IPS-NIHi11 (cell line): ENCODE results near the gene RNF151.
"Not testable (repeated sequence)": the region's sequence is repeated elsewhere in the genome, so short reads cannot be mapped to it uniquely, and the experiment has no call there.

Experiments used
- DNase-seq: peaks from one replicate; pipeline ENCODE4 v3.0.0; 2012; ENCODE audit warnings: mixed read lengths, low spot score

Gene RNF151

DNA sequence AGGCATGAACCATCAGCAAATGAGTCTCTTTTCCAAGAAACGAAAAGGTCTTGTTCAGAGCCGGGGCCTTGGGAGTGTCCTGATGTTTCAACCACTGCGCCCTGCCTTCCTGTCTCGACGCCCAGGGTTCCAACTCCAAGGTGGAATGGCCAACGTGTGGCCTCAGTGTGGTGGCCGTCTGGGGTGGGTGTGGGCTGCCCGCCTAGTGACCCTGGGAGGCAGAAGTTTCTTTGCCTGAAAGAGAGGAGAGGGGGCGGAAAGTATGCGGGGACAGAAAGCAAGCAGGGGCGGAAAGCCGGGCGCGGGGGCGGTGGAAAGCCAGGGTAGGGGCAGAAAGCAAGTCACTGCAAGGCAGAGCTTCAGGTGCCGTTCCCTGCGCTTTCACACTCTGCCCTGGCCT is 27.7 kb upstream of the RNF151 start:
- no peak for DNase-seq

- not testable (repeated sequence) for DNase-seq
Observed at GRCh38 chr16:1939833-1940232, 26.8 kb upstream of the RNF151 start.

GRCh38 chr16:1940273-1941161 is 26.1 kb upstream of the RNF151 start:
- no peak for DNase-seq

DNA sequence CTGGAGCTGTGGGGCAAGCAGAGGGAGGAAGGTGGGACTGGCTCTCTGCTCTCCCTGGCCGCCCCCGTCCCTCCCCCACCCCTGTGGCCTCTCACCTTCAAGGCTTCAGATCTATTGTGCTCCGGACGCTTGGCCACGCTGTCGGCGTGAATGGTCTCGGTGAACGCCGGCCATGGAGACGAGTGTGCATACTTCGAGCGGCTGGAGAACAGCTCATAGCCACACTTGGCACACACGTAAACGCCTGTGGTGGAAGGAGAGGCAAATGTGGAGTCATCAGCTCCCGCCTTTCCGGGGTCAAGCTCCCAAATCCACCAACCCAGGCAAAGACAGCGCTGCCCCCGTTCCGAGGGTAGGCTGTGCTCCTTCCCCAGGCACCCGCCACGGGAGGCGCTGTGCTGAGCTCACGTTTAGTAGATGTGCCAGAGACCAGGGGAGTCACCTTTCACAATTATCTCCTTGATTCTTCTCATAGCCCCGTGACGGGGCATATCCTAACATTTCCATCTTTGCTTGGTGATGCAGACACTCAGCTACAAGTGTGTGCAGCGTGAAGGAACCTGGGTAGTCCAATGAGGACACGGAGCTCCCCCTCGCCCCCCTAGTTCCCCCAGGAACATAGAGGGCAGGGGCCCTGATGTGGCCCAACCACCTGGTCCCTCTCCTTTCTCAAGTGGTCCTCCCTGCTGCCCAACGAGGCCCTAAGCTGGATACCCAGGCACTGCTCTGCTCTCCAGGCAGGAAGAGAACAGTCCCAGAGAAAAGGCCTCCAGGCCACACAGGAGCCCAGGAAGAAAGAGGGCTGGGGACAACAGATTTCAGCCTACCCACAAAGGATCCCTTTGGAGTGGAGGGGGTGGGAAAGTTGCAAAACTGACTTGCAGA is 25.3 kb upstream of the RNF151 start:
- no peak for DNase-seq

- no peak for DNase-seq
Observed at GRCh38 chr16:1942047-1942809, 24.4 kb upstream of the RNF151 start.

GRCh38 chr16:1942810-1943726 is 23.6 kb upstream of the RNF151 start, which contains the start of gene MSRB1:
TSS of gene MSRB1 (minus strand) at chr16:1943199. CDS start at chr16:1943156, 43 bp downstream.
- DNase-seq = peak; percentile 99

- no peak for DNase-seq
Observed at GRCh38 chr16:1944612-1945199, 21.9 kb upstream of the RNF151 start.

- DNase-seq = no peak
Observed at GRCh38 chr16:1945559-1946391, 20.9 kb upstream of the RNF151 start.

DNA sequence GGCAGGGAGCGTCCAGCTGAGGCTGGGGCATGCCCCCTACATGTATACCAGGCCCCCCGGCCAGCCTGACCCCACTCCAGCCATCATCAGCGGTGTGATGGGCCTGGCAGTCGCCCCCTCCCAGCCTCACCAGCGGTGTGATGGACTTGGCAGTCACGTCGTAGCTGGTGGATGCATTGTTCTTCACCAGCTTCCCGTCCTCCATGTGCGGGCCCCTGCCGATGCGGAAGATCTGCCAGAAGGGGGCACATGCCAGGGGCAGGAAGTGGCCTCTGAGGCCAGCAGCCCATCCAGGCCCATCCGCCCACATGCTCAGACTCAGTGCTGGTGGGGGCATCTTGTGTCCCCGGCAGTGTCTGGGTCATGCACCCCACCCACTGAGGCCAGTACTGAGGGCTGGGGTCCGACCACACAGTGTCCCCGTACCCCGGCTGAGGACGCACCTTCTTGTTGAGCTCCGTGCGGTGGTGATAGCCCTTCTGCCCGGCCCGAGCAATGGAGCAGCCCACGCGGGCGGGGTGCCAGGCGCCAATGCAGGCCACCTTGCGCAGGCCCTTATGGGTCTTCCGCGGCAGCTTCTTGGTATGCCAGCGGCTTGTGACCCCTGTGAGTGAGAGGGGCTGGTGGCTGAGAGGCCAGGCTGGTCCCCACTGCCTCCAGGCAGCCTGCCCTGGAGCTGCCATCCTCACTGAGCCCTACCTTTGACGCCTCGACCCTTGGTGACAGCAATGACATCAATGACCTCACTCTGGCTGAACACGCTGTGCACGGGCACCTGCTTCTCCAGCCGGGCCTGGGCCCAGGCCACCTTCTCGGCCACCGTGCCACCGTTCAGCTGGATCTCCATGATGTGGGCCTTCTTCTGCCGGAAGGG is 19.9 kb upstream of the RNF151 start:
- DNase-seq = no peak

DNA sequence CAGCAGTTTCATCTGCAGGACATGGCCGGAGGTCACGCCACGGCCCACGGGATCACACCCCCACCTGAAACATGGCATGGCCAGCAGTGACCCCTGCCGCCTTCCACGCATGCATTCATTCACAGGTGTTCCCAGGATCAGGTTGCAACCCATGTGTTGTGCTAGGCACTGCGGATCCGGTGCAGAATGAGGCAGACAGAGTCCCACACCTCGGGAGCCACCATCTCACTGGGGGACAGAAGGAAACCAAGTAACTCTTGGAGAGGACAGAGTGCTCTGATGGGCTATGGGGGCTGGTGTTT is 19.3 kb upstream of the RNF151 start:
- DNase-seq = no peak

DNA sequence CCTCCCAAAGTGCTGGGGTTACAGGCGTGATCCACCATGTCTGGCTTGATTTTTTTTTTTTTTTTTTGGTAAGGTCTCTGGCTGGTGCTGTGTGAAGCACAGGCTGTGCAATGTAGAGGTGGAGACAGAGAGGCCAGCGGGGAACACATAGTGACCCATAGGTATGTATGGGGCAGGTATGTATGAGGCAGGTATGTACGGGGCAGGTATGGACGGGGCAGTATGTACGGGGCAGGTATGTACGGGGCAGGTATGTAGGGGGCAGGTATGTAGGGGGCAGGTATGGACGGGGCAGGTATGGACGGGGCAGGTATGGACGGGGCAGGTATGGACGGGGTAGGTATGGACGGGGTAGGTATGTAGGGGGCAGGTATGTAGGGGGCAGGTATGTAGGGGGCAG is 17.1 kb upstream of the RNF151 start:
- DNase-seq = no peak

DNA sequence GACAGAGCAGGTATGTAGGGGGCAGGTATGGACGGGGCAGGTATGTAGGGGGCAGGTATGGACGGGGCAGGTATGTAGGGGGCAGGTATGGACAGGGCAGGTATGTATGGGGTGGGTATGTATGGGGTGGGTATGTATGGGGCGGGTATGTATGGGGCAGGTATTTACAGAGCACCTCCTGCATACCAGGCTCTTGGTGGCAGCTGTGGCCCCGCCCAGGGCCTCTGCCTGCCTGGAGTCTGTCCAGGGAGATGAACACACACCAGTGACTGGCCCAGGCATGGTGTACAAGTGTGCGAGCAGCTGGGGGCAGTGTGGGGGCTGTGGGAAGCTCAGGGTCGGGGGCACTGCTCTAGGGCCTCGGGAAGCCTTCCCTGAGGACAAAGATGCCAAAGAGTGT is 16.6 kb upstream of the RNF151 start:
- no peak for DNase-seq

DNA sequence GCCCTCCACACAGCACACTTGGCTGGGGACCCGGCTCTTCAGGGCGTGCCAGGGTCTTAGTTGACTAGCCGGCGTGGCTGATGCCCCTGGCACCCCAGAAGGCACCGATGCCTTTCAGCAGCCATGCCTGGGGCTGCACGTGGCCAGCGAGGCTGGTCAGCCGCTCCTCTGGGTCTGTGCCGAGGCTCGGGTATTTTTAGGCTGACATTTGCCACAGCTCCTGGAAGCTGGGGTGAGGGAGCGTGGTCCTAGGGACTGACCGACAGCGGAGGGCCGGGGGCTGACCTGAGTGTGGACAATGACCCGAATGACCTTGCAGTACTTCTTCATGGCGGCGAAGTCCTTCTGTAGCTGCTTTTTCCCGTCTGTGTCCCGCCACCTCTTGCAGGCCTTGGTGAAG is 16.1 kb upstream of the RNF151 start:
- no peak for DNase-seq

GRCh38 chr16:1953734-1954133 is 12.9 kb upstream of the RNF151 start:
- DNase-seq = no peak

DNA sequence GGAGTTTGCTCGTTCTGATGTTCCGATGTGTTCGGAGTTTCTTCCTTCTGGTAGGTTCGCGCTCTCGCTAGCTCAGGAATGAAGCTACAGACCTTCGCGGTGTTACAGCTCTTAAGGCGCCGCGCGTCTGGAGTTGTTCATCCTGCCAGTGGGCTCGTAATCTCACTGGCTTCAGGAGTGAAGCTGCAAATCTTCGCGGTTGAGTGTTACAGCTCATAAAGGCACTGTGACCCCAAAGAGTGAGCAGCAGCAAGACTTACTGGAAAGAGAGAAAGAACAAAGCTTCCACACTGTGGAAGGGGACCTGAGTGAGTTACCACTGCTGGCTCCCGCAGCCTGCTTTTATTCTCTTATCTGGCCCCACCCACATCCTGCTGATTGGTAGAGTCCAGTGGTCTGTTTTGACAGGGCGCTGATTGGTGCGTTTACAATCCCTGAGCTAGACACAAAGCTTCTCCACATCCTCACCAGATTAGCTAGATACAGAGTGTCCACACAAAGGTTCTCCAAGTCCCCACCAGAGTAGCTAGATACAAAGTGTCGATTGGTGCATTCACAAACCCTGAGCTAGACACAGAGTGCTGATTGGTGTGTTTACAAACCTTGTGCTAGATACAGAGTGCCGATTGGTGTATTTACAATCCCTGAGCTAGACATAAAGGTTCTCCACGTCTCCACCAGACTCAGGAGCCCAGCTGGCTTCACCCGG is 9.1 kb upstream of the RNF151 start:
- not testable (repeated sequence) for DNase-seq

- DNase-seq = not testable (repeated sequence)
Observed at GRCh38 chr16:1958143-1958491, 8.5 kb upstream of the RNF151 start.

DNA sequence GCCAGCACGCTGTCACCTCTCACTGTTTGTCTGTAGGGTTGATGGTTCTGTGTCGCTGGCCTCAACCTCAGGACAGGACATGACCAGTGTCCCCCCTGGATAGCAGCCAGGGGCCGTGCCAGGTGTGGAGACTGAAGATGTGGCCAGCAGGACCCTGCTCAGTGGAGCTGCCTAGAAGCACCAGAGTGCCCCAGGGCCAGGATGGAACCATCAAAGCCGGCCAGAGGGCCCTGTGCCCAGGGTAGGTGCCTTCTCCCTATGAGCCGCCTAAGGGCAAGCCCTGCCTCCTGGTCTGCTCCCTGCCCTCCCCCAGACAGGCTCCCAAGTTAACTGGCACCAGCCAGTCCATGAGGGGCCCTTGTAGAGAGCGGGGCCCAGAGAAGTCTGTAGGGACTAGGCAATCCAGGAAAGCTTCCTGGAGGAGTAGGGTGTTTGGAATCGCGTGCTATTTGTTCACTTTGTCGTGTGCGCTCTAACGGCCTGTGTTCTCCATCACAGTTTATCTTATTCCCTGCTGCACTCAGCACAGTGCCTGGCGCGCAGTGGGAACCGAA is 7.9 kb upstream of the RNF151 start:
- DNase-seq = no peak
